Hepatocyte (in vitro differentiated cells): ENCODE measurements around the gene UGP2. TPM values are rescaled to one million over a fixed set of nuclear protein-coding genes. Genes with fewer than 3 reads are reported as not detected.
"Not testable (repeated sequence)": the region's sequence is repeated elsewhere in the genome, so short reads cannot be mapped to it uniquely, and the experiment has no call there.

Source experiments
- DNase-seq: peaks from one replicate; pipeline ENCODE4 v3.0.0-alpha.2; 2016; ENCODE audit warnings: low spot score
- H2AFZ ChIP-seq: fragments of 200-600 bp; sonication (generic); 2 replicates; pipeline ENCODE4 v1.6.0; 2016; ENCODE audit warnings: antibody characterized with exemption, mild to moderate bottlenecking
- H3K27ac ChIP-seq: fragments of 200-600 bp; sonication (generic); 2 replicates; pipeline ENCODE4 v1.5.1; 2016; ENCODE audit warnings: mild to moderate bottlenecking
- H3K27me3 ChIP-seq: fragments of 200-600 bp; sonication (generic); 2 replicates; pipeline ENCODE4 v1.6.1; 2016
- H3K36me3 ChIP-seq: fragments of 200-600 bp; sonication (generic); replicated peaks from 2 replicates; pipeline ENCODE4 v1.5.1; 2016; ENCODE audit warnings: low read depth; ENCODE audit not compliant: insufficient read depth
- H3K4me1 ChIP-seq: fragments of 200-600 bp; sonication (generic); 2 replicates; pipeline ENCODE4 v1.5.1; 2016; ENCODE audit warnings: mild to moderate bottlenecking, moderate library complexity; ENCODE audit not compliant: insufficient read depth
- H3K4me2 ChIP-seq: fragments of 200-600 bp; sonication (generic); 2 replicates; pipeline ENCODE4 v1.6.0; 2016
- H3K4me3 ChIP-seq: fragments of 200-600 bp; sonication (generic); 2 replicates; pipeline ENCODE4 v1.5.1; 2016; ENCODE audit warnings: mild to moderate bottlenecking
- H3K79me2 ChIP-seq: fragments of 200-600 bp; sonication (generic); 2 replicates; pipeline ENCODE4 v1.6.0; 2017; ENCODE audit warnings: mild to moderate bottlenecking
- H3K9me2 ChIP-seq: fragments of 200-600 bp; sonication (generic); replicated peaks from 2 replicates; pipeline ENCODE4 v1.6.0; 2017; ENCODE audit warnings: mild to moderate bottlenecking; ENCODE audit not compliant: insufficient read depth
- H3K9me3 ChIP-seq: fragments of 200-600 bp; sonication (generic); 2 replicates; pipeline ENCODE4 v1.5.1; 2016; ENCODE audit warnings: low read depth, mild to moderate bottlenecking
- H4K20me1 ChIP-seq: fragments of 200-600 bp; sonication (generic); 2 replicates; pipeline ENCODE4 v1.6.0; 2016; ENCODE audit warnings: mild to moderate bottlenecking; ENCODE audit not compliant: insufficient read depth, poor library complexity, severe bottlenecking
- EZH2 ChIP-seq: fragments of 200-600 bp; sonication (generic); IDR thresholded peaks from 2 replicates; pipeline ENCODE4 v1.6.1; 2016; ENCODE audit warnings: antibody characterized with exemption, mild to moderate bottlenecking, borderline replicate concordance
- EZH2phosphoT487 ChIP-seq: fragments of 200-600 bp; sonication (generic); IDR thresholded peaks from one replicate; pipeline ENCODE4 v1.6.1; 2018; ENCODE audit warnings: antibody characterized with exemption, mild to moderate bottlenecking, low read depth, moderate library complexity; ENCODE audit not compliant: unreplicated experiment, severe bottlenecking
- WGBS: methylation state at CpG from one replicate; pipeline ENCODE4 v1.1.6; 2016; ENCODE audit warnings: low lambda C conversion rate; ENCODE audit errors: missing lambda C conversion rate; 5-methylcytosine and 5-hydroxymethylcytosine counted together
- polyA plus RNA-seq: library from polyadenylated mRNA; unstranded; fragments of >200 nt; fragmentation: Nextera tagmentation; extraction: Ambion mirVana; gene quantifications from 2 replicates; pipeline ENCODE4 v1.2.1, GENCODE V29; 2016
- total RNA-seq: library from RNA; depleted of rRNA; stranded (reverse); fragments of >200 nt; gene quantifications from 2 replicates; pipeline ENCODE4 v1.2.3, GENCODE V29; 2014
- TF ChIP-seq, protein P1 (sequence below): fragments of 200-600 bp; sonication (generic); IDR thresholded peaks from 2 replicates; pipeline ENCODE4 v1.5.1; 2016; ENCODE audit warnings: antibody characterized with exemption, mild to moderate bottlenecking; ENCODE audit not compliant: poor library complexity

Gene UGP2
- total and polyA plus RNA-seq, 2 experiments from 2014 or later, result 273 to 322 TPM

DNA sequence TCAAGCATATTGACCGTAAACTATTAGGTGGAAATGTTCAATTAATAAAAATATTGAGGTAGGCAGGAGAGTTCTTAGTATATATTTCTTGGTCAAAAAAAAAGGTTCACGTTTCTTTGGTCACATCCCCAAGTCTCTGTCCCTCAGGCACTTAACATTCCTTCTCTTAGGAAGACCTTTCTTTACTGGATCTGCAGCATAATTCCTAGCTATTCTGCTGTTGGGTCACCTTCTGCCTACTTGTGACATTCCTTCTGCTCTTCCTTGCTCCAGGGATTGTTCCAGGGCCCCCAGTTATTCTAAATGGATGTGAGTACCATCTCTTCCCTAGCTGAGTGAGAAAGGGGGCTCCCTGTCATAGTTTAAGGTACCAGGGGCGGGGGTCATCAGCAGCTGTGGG, 4.2 kb downstream of the UGP2 start:
- 80% methylated on average over 3 of the region's 3 CpGs for WGBS
- peaks cover 20% of the 10 kb centered on the region for H4K20me1 ChIP-seq
- peaks cover 42% of the 10 kb centered on the region for H3K4me1 ChIP-seq

DNA sequence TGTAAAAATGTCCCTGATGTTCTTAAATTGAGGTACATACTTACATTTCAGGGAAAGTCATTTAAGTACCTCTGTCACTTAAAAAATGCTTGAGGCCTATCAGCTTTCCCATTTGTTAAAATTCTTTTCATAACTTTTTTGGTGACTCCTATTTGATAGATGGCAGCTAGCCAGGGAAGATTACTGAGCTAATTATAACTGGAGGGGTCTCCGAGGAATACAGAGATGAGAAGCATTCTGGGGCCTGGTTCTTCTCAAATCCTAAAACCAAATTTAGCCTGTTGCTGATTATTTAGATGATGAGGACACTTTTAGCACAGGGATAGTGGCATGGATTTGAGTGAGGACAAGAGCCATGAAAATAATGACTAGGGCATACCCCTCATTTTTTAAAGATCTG, 4.8 kb downstream of the UGP2 start:
- no peak for TF ChIP-seq EZH2phosphoT487
- TF ChIP-seq, protein P1, sequence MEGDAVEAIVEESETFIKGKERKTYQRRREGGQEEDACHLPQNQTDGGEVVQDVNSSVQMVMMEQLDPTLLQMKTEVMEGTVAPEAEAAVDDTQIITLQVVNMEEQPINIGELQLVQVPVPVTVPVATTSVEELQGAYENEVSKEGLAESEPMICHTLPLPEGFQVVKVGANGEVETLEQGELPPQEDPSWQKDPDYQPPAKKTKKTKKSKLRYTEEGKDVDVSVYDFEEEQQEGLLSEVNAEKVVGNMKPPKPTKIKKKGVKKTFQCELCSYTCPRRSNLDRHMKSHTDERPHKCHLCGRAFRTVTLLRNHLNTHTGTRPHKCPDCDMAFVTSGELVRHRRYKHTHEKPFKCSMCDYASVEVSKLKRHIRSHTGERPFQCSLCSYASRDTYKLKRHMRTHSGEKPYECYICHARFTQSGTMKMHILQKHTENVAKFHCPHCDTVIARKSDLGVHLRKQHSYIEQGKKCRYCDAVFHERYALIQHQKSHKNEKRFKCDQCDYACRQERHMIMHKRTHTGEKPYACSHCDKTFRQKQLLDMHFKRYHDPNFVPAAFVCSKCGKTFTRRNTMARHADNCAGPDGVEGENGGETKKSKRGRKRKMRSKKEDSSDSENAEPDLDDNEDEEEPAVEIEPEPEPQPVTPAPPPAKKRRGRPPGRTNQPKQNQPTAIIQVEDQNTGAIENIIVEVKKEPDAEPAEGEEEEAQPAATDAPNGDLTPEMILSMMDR, result no peak
- no peak for TF ChIP-seq EZH2
- DNase-seq, result no peak

More for the DNA sequence above, 4.2 kb downstream of the UGP2 start:
- Histone ChIP-seq H3K4me2 (peak overlapping the region; percentile 74), H3K36me3 (no peaks in the 10 kb centered on the region), H3K27ac (no peak overlapping the region), H3K79me2 (peaks cover 84% of the 10 kb centered on the region), H3K9me3 (no peaks in the 10 kb centered on the region), H2AFZ (no peak overlapping the region), H3K27me3 (no peaks in the 10 kb centered on the region), H3K4me3 (no peak overlapping the region), H3K9me2 (no peaks in the 10 kb centered on the region)
- DNase-seq, result no peak
- TF ChIP-seq EZH2 (no peak), EZH2phosphoT487 (no peak)
- TF ChIP-seq, protein P1, result no peak

DNA sequence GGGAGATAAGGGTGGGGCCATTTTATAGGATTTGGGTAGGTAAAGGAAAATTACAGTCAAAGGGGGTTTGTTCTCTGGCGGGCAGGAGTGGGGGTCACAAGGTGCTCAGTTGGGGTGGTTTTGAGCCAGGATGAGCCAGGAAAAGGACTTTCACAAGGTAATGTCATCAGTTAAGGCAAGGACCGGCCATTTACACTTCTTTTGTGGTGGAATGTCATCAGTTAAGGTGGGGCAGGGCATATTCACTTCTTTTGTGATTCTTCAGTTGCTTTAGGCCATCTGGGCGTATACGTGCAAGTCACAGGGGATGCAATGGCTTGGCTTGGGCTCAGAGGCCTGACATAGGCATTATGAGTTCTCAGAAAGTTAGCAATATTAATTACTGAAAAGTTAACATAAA, 5.9 kb downstream of the UGP2 start:
- not testable (repeated sequence) for H3K9me2 ChIP-seq, H3K9me3 ChIP-seq, H3K27ac ChIP-seq, H3K27me3 ChIP-seq, H2AFZ ChIP-seq, H3K4me3 ChIP-seq, DNase-seq, H3K4me2 ChIP-seq, H3K36me3 ChIP-seq
- Histone ChIP-seq H3K4me1 (peaks cover 42% of the 10 kb centered on the region), H4K20me1 (peaks cover 36% of the 10 kb centered on the region), H3K79me2 (peaks cover 97% of the 10 kb centered on the region)
- 97% methylated on average over 4 of the region's 4 CpGs for WGBS

More for the DNA sequence above, 4.8 kb downstream of the UGP2 start:
- H3K27me3 ChIP-seq, result no peaks in the 10 kb centered on the region
- no peaks in the 10 kb centered on the region for H3K9me3 ChIP-seq
- H3K36me3 ChIP-seq, result no peaks in the 10 kb centered on the region
- H3K9me2 ChIP-seq, result no peaks in the 10 kb centered on the region
- peak overlapping the region; percentile 74 for H3K4me2 ChIP-seq
- no peak overlapping the region for H3K4me3 ChIP-seq
- H4K20me1 ChIP-seq, result peaks cover 26% of the 10 kb centered on the region
- 38% methylated on average over 1 of the region's 1 CpG for WGBS
- H2AFZ ChIP-seq, result no peak overlapping the region
- peaks cover 42% of the 10 kb centered on the region for H3K4me1 ChIP-seq
- H3K27ac ChIP-seq, result no peak overlapping the region
- peaks cover 90% of the 10 kb centered on the region for H3K79me2 ChIP-seq

DNA sequence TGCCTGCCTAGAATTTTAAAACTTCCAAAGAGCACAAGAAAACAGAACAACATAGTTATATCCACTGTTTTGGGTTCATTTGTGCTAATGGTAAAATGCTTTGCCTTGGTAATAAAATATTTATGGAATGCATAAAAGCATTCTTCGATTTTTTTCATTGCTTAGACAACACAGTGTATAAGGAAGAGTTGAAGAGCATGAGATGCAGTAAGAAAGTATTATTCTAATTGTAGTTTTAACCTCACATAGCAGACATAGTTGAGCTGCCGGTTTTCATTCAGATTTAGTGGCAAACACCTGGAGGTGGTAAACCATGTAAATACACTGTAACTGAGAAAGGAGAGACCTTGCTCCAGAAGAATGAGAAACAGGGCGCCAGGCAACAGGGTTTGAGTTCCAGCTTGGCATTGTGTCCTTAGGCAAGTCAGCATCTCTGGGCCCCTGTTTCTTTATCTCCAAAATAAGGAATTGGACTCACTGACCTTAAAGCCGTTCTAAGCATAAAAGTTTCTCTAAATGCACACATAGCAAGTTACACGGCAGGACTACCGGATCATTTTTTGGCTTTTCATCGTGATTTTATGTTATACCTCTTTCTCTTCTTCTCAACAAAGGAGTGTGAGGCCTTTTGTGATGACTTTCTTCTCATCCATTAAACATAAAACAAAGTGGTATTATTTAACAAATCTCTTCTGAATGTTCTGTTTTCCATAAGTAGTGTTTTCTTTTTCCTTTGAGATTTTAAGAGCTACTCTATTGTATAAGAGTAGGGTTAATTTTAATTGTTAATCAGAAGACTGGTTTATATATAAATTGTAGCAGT, 7.9 kb downstream of the UGP2 start:
- H3K9me3 ChIP-seq, result no peaks in the 10 kb centered on the region
- H3K4me3 ChIP-seq, result no peak overlapping the region
- WGBS, result 39% methylated on average over 7 of the region's 7 CpGs
- peak overlapping the region; percentile 25 for H3K27ac ChIP-seq
- no peak overlapping the region for H2AFZ ChIP-seq
- no peaks in the 10 kb centered on the region for H3K27me3 ChIP-seq
- H3K36me3 ChIP-seq, result no peaks in the 10 kb centered on the region
- peak overlapping the region; percentile 53 for H3K4me2 ChIP-seq
- TF ChIP-seq, protein P1, result no peak
- no peak for TF ChIP-seq EZH2
- no peak for TF ChIP-seq EZH2phosphoT487
- peaks cover 34% of the 10 kb centered on the region for H3K4me1 ChIP-seq
- peaks cover 48% of the 10 kb centered on the region for H4K20me1 ChIP-seq
- DNase-seq, result no peak
- no peaks in the 10 kb centered on the region for H3K9me2 ChIP-seq
- peaks cover 100% of the 10 kb centered on the region for H3K79me2 ChIP-seq
